IMR-90 (cell line): Measurements from ENCODE around the gene IL12RB2. TPM values are rescaled to one million over a fixed set of nuclear protein-coding genes. Genes with fewer than 3 reads are reported as not detected.

Experiments
- ATAC-seq: fragments of 200-7000 bp; cut with Tn5 transposase; 2 replicates; pipeline ENCODE4 v1.9.1; 2020; ENCODE audit warnings: low read depth, mild to moderate bottlenecking, moderate library complexity
- BruUV-seq: library from RNA; stranded (reverse); fragments of 400-500 nt; replicated peaks from 2 replicates; lab custom pipeline; 2021; lab: Mats Ljungman, UMichigan
- CTCF ChIA-PET: fragments of 300-600 bp; formaldehyde crosslinking; extraction: SDS; loops from one replicate; lab custom pipeline; 2021; ENCODE audit warnings: antibody characterized with exemption; lab: Yijun Ruan, JAX
- POLR2A ChIA-PET: fragments of 300-600 bp; sonication (Branson Sonifier 250); formaldehyde crosslinking; loops from one replicate; lab custom pipeline; 2022; ENCODE audit warnings: antibody characterized with exemption; ENCODE audit not compliant: unreplicated experiment; lab: Charles Lee
- DNase-seq: peaks from one replicate; pipeline ENCODE4 v3.0.0; 2013
- H2AFZ ChIP-seq: replicated peaks from 2 replicates; pipeline ENCODE3; 2013; ENCODE audit warnings: low read length, mild to moderate bottlenecking; ENCODE audit not compliant: poor library complexity
- H2AK5ac ChIP-seq: 2 replicates; pipeline ENCODE4 v1.6.1; 2013; ENCODE audit warnings: low read depth, low read length, inconsistent platforms
- H2AK9ac ChIP-seq: replicated peaks from 2 replicates; pipeline ENCODE3; 2013; ENCODE audit warnings: mild to moderate bottlenecking, low read depth, low read length, moderate library complexity; ENCODE audit not compliant: poor library complexity
- H2BK120ac ChIP-seq: 2 replicates; pipeline ENCODE4 v1.6.1; 2013; ENCODE audit warnings: low read depth, low read length, inconsistent platforms
- H2BK15ac ChIP-seq: 3 replicates; pipeline ENCODE4 v1.6.1; 2013; ENCODE audit warnings: low read depth, low read length, inconsistent platforms
- H2BK20ac ChIP-seq: 2 replicates; pipeline ENCODE4 v1.6.1; 2013; ENCODE audit warnings: low read depth, mild to moderate bottlenecking, inconsistent platforms, low read length, moderate library complexity
- H2BK5ac ChIP-seq: 2 replicates; pipeline ENCODE4 v1.6.1; 2013; ENCODE audit warnings: mild to moderate bottlenecking, low read depth, low read length, inconsistent platforms; ENCODE audit not compliant: poor library complexity, severe bottlenecking
- H3K14ac ChIP-seq: replicated peaks from 2 replicates; pipeline ENCODE4 v1.6.1; 2013; ENCODE audit warnings: low read depth, low read length, inconsistent platforms
- H3K18ac ChIP-seq: 2 replicates; pipeline ENCODE4 v1.6.1; 2013; ENCODE audit warnings: low read depth, low read length, control low read depth
- H3K23ac ChIP-seq: 2 replicates; pipeline ENCODE4 v1.6.1; 2013; ENCODE audit warnings: low read depth, low read length, inconsistent platforms
- H3K27ac ChIP-seq: 2 replicates; pipeline ENCODE4 v1.5.1; 2013; ENCODE audit warnings: mild to moderate bottlenecking, control low read depth, low read length; ENCODE audit not compliant: insufficient read depth
- H3K27me3 ChIP-seq: 2 replicates; pipeline ENCODE4 v1.6.1; 2013; ENCODE audit warnings: low read length; ENCODE audit not compliant: control insufficient read depth, insufficient read depth
- H3K36me3 ChIP-seq: 2 replicates; pipeline ENCODE4 v1.6.1; 2013; ENCODE audit warnings: low read length, mixed read lengths; ENCODE audit not compliant: control insufficient read depth, insufficient read depth
- H3K4ac ChIP-seq: 2 replicates; pipeline ENCODE4 v1.6.1; 2013; ENCODE audit warnings: low read depth, low read length, inconsistent platforms
- H3K4me1 ChIP-seq: 2 replicates; pipeline ENCODE4 v1.6.1; 2013; ENCODE audit warnings: low read length, mixed read lengths; ENCODE audit not compliant: control insufficient read depth, insufficient read depth
- H3K4me2 ChIP-seq: 2 replicates; pipeline ENCODE4 v1.6.1; 2013; ENCODE audit warnings: low read depth, mild to moderate bottlenecking, control low read depth, low read length, moderate library complexity
- H3K4me3 ChIP-seq: 2 replicates; pipeline ENCODE4 v1.5.1; 2013; ENCODE audit warnings: low read depth, mild to moderate bottlenecking, control low read depth, low read length, moderate library complexity; ENCODE audit not compliant: insufficient read depth
- H3K56ac ChIP-seq: 2 replicates; pipeline ENCODE4 v1.6.1; 2013; ENCODE audit warnings: low read length, inconsistent platforms; ENCODE audit not compliant: insufficient read depth; ENCODE audit errors: extremely low read depth
- H3K79me1 ChIP-seq, 2 experiments: 2 replicates each; pipeline ENCODE4 v1.6.1; 2013; ENCODE audit warnings: low read length in 2 of 2, inconsistent platforms in 1 of 2, low read depth in 1 of 2
- H3K9ac ChIP-seq: 2 replicates; pipeline ENCODE4 v1.6.1; 2013; ENCODE audit warnings: low read depth, low read length, control low read depth
- H3K9me1 ChIP-seq: 2 replicates; pipeline ENCODE4 v1.6.1; 2013; ENCODE audit warnings: low read length, inconsistent platforms; ENCODE audit not compliant: insufficient read depth
- H3K9me3 ChIP-seq: 2 replicates; pipeline ENCODE4 v1.6.1; 2013; ENCODE audit warnings: low read length; ENCODE audit not compliant: control insufficient read depth, insufficient read depth
- H4K20me1 ChIP-seq: 2 replicates; pipeline ENCODE4 v1.6.1; 2013; ENCODE audit warnings: low read length, inconsistent platforms; ENCODE audit not compliant: insufficient read depth
- H4K5ac ChIP-seq: 2 replicates; pipeline ENCODE4 v1.6.1; 2013; ENCODE audit warnings: mild to moderate bottlenecking, low read depth, low read length, control low read depth
- H4K8ac ChIP-seq, 2 experiments: 2 replicates each; pipeline ENCODE4 v1.6.1; 2013; ENCODE audit warnings: low read depth in 2 of 2, low read length in 2 of 2, control low read depth in 1 of 2, inconsistent platforms in 1 of 2
- H4K91ac ChIP-seq: 2 replicates; pipeline ENCODE4 v1.6.1; 2013; ENCODE audit warnings: low read depth, low read length, inconsistent platforms; ENCODE audit not compliant: insufficient read depth
- CEBPB ChIP-seq: IDR thresholded peaks from 2 replicates; pipeline ENCODE4 v1.6.1; 2012; ENCODE audit warnings: low read depth, low read length, improper control_type of control experiment
- NFE2L2 ChIP-seq: fragments of 150-350 bp; IDR thresholded peaks from 2 replicates; pipeline ENCODE4 v1.6.1; 2016; ENCODE audit warnings: low read depth, mild to moderate bottlenecking, low read length
- RCOR1 ChIP-seq: IDR thresholded peaks from 2 replicates; pipeline ENCODE4 v1.6.1; 2012; ENCODE audit warnings: mild to moderate bottlenecking, low read length, improper control_type of control experiment; ENCODE audit not compliant: insufficient replicate concordance
- WGBS, 2 experiments: methylation state at CpG; one replicate each; pipeline versions ENCODE4 v1.1.5 to v1.1.7; 2013; ENCODE audit warnings: missing lambda C conversion rate in 2 of 2; ENCODE audit not compliant: insufficient read length in 1 of 2; ENCODE audit errors: extremely low coverage in 2 of 2; 5-methylcytosine and 5-hydroxymethylcytosine counted together
- dilution Hi-C: fragments of 300-500 bp; cut with HindIII; formaldehyde crosslinking; loops from one replicate; pipeline ENCODE4 v1.14.3; 2018; ENCODE audit warnings: low sequenced_read_pairs; ENCODE audit not compliant: unreplicated experiment
- in situ Hi-C: fragments of 300-500 bp; cut with MboI; formaldehyde crosslinking; loops from 3 replicates; pipeline ENCODE4 v1.14.3; 2019; ENCODE audit warnings: low sequenced_read_pairs, inconsistent platforms, mixed read lengths
- intact Hi-C: fragments of 100-400 bp; cut with micrococcal nuclease; formaldehyde crosslinking; loops from 2 replicates; pipeline ENCODE4 v1.10.0; 2022
- polyA plus RNA-seq, 3 experiments: library from polyadenylated mRNA; depleted of rRNA; stranded (reverse); fragments of >200 nt; gene quantifications; 2 replicates each; pipeline ENCODE4 v1.2.3, GENCODE V29; 2012; ENCODE audit warnings: low replicate concordance in 1 of 3
- total RNA-seq: library from RNA; depleted of rRNA; stranded (reverse); fragments of >200 nt; gene quantifications from 2 replicates; pipeline ENCODE4 v1.2.3, GENCODE V29; 2012
- TF ChIP-seq, protein P1 (sequence below): conservative IDR thresholded peaks from 2 replicates; pipeline ENCODE4 v1.5.1; 2012; ENCODE audit warnings: mild to moderate bottlenecking, low read depth, low read length, improper control_type of control experiment

The IL12RB2 gene
- total and polyA plus RNA-seq, 2 of the 4 experiments (the other 2 are of a cell fraction) = not detected

DNA sequence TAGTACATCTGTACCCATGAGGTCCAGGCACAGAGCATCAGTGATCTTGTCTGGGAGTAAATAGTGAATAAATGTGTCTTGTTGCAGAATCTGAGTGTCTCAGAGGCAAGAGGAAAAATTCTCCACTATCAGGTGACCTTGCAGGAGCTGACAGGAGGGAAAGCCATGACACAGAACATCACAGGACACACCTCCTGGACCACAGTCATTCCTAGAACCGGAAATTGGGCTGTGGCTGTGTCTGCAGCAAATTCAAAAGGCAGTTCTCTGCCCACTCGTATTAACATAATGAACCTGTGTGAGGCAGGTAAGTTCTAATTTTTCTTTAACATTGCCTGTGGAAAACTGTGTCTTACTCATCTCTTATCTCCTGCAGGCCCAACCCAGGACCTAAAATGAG is 43.1 kb downstream of the IL12RB2 start:
- Histone ChIP-seq H2AK5ac (no peak overlapping the region), H4K5ac (no peak overlapping the region), H3K56ac (no peak overlapping the region), H3K36me3 (no peaks in the 10 kb centered on the region), H3K18ac (no peak overlapping the region), H4K91ac (no peak overlapping the region), H2AK9ac (no peak overlapping the region), H2BK15ac (no peak overlapping the region), H3K79me1 (no peaks in the 10 kb centered on the region), H3K27me3 (peaks cover 2% of the 10 kb centered on the region; the same call in 1 of the 2 replicates), H3K27ac (no peak overlapping the region), H3K14ac (no peak overlapping the region), H4K20me1 (no peaks in the 10 kb centered on the region), H3K4me3 (no peak overlapping the region), H3K9me3 (no peaks in the 10 kb centered on the region), H3K4me1 (no peaks in the 10 kb centered on the region), H3K9me1 (0 out of 2 replicates have a peak, but pooled peaks cover 3% of the 10 kb centered on the region), H3K4me2 (no peak overlapping the region), H4K8ac (no peak overlapping the region), H2BK20ac (no peak overlapping the region), H2BK5ac (no peak overlapping the region), H3K23ac (no peak overlapping the region), H2AFZ (no peak overlapping the region), H3K4ac (no peak overlapping the region), H3K9ac (no peak overlapping the region), H2BK120ac (no peak overlapping the region)
- ATAC-seq (no peak), DNase-seq (no peak)
- dilution Hi-C loops = no loop called here
- no TSS peak for BruUV-seq
- CTCF ChIA-PET = interaction anchor here (0.6 to 1.3 kb wide), 2 partner anchors 16 to 150 kb away, joined by 3 to 7 read pairs; no protein-coding TSS in a partner anchor
- intact Hi-C loops = no loop called here
- POLR2A ChIA-PET = no interaction called here
- TF ChIP-seq, protein P1, sequence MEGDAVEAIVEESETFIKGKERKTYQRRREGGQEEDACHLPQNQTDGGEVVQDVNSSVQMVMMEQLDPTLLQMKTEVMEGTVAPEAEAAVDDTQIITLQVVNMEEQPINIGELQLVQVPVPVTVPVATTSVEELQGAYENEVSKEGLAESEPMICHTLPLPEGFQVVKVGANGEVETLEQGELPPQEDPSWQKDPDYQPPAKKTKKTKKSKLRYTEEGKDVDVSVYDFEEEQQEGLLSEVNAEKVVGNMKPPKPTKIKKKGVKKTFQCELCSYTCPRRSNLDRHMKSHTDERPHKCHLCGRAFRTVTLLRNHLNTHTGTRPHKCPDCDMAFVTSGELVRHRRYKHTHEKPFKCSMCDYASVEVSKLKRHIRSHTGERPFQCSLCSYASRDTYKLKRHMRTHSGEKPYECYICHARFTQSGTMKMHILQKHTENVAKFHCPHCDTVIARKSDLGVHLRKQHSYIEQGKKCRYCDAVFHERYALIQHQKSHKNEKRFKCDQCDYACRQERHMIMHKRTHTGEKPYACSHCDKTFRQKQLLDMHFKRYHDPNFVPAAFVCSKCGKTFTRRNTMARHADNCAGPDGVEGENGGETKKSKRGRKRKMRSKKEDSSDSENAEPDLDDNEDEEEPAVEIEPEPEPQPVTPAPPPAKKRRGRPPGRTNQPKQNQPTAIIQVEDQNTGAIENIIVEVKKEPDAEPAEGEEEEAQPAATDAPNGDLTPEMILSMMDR = no peak
- TF ChIP-seq NFE2L2 (no peak), CEBPB (no peak), RCOR1 (no peak)
- no CpG with 5 or more reads among the region's 2 CpGs for WGBS, 2 experiments
- in situ Hi-C loops = no loop called here
